Mesenchymal stem cell (in vitro differentiated cells and primary cell): Measurements from ENCODE around the gene HTRA2.

Experiments used
- DNase-seq: peaks from one replicate; pipeline ENCODE4 v3.0.0-alpha.2; 2013
- H2AFZ ChIP-seq: one replicate; pipeline ENCODE4 v1.6.1; 2013; ENCODE audit warnings: low read depth, mild to moderate bottlenecking, control low read depth, inconsistent platforms, low read length, moderate library complexity
- H2AK5ac ChIP-seq: 2 replicates; pipeline ENCODE4 v1.6.1; 2013; ENCODE audit warnings: low read length, moderate library complexity, mild to moderate bottlenecking, inconsistent platforms; ENCODE audit not compliant: severe bottlenecking
- H2BK120ac ChIP-seq: one replicate; pipeline ENCODE4 v1.6.1; 2013; ENCODE audit warnings: low read depth, mild to moderate bottlenecking, inconsistent platforms, low read length, moderate library complexity
- H2BK12ac ChIP-seq, 2 experiments: one replicate each; pipeline ENCODE4 v1.6.1; 2013; ENCODE audit warnings: inconsistent platforms in 2 of 2, low read length in 2 of 2, mild to moderate bottlenecking in 2 of 2, moderate library complexity in 2 of 2, control low read depth in 1 of 2
- H2BK15ac ChIP-seq: one replicate; pipeline ENCODE4 v1.6.1; 2013; ENCODE audit warnings: mild to moderate bottlenecking, low read depth, inconsistent platforms; ENCODE audit not compliant: poor library complexity, severe bottlenecking
- H2BK5ac ChIP-seq: 2 replicates; pipeline ENCODE4 v1.6.1; 2013; ENCODE audit warnings: low read depth, mild to moderate bottlenecking, low read length, control low read depth, inconsistent platforms; ENCODE audit not compliant: poor library complexity, severe bottlenecking
- H3K14ac ChIP-seq, 2 experiments: one replicate each; pipeline ENCODE4 v1.6.1; 2013; ENCODE audit warnings: inconsistent platforms in 2 of 2, low read length in 2 of 2, control low read depth in 1 of 2, mild to moderate bottlenecking in 1 of 2, moderate library complexity in 1 of 2
- H3K18ac ChIP-seq, 2 experiments: one replicate each; pipeline ENCODE4 v1.6.1; 2013; ENCODE audit warnings: inconsistent platforms in 2 of 2, low read length in 2 of 2, control low read depth in 1 of 2, low read depth in 1 of 2, mild to moderate bottlenecking in 1 of 2
- H3K23ac ChIP-seq, 2 experiments: one replicate each; pipeline ENCODE4 v1.6.1; 2013; ENCODE audit warnings: inconsistent platforms in 2 of 2, low read length in 2 of 2, mild to moderate bottlenecking in 2 of 2, moderate library complexity in 2 of 2, control low read depth in 1 of 2
- H3K27ac ChIP-seq: 2 replicates; pipeline ENCODE4 v1.5.1; 2013; ENCODE audit warnings: mild to moderate bottlenecking, moderate library complexity, low read length, control low read depth, inconsistent platforms; ENCODE audit not compliant: poor library complexity, severe bottlenecking
- H3K27me3 ChIP-seq, 2 experiments: 2 replicates each; pipeline versions ENCODE4 v1.6.1 to v1.7.0; 2013; ENCODE audit warnings: low read length in 2 of 2, mild to moderate bottlenecking in 2 of 2, moderate library complexity in 2 of 2, control low read depth in 1 of 2, inconsistent platforms in 1 of 2; ENCODE audit not compliant: control insufficient read depth in 1 of 2, insufficient read depth in 1 of 2
- H3K36me3 ChIP-seq, 2 experiments: 2 replicates each; pipeline versions ENCODE4 v1.6.1 to v1.7.0; 2013; ENCODE audit warnings: low read length in 2 of 2, control low read depth in 1 of 2, inconsistent platforms in 1 of 2, low read depth in 1 of 2, mild to moderate bottlenecking in 1 of 2; ENCODE audit not compliant: insufficient read depth in 2 of 2, control insufficient read depth in 1 of 2
- H3K4ac ChIP-seq, 2 experiments: one replicate each; pipeline ENCODE4 v1.6.1; 2013; ENCODE audit warnings: inconsistent platforms in 2 of 2, low read length in 2 of 2, mild to moderate bottlenecking in 2 of 2, moderate library complexity in 2 of 2, control low read depth in 1 of 2, low read depth in 1 of 2
- H3K4me1 ChIP-seq: 2 replicates; pipeline ENCODE4 v1.6.1; 2013; ENCODE audit warnings: low read depth, low read length, control low read depth; ENCODE audit not compliant: control insufficient read depth, insufficient read depth
- H3K4me2 ChIP-seq: 2 replicates; pipeline ENCODE4 v1.6.1; 2013; ENCODE audit warnings: low read length, mild to moderate bottlenecking, inconsistent platforms; ENCODE audit not compliant: poor library complexity, severe bottlenecking
- H3K4me3 ChIP-seq, 2 experiments: 2 replicates each; pipeline versions ENCODE4 v1.5.1 to v1.7.0; 2013; ENCODE audit warnings: low read length in 2 of 2, mild to moderate bottlenecking in 2 of 2, control low read depth in 1 of 2, low read depth in 1 of 2; ENCODE audit not compliant: insufficient read depth in 1 of 2
- H3K79me1 ChIP-seq: replicated peaks from 2 replicates; pipeline ENCODE4 v1.6.1; 2013; ENCODE audit warnings: mild to moderate bottlenecking, control low read depth, low read length, inconsistent platforms; ENCODE audit not compliant: poor library complexity, severe bottlenecking
- H3K9ac ChIP-seq: 2 replicates; pipeline ENCODE4 v1.7.0; 2013; ENCODE audit warnings: mild to moderate bottlenecking, low read length, moderate library complexity
- H3K9me3 ChIP-seq: 2 replicates; pipeline ENCODE4 v1.7.0; 2013; ENCODE audit warnings: mild to moderate bottlenecking, low read length; ENCODE audit not compliant: control insufficient read depth
- H4K8ac ChIP-seq: one replicate; pipeline ENCODE4 v1.6.1; 2013; ENCODE audit warnings: inconsistent platforms, mild to moderate bottlenecking, low read length, moderate library complexity
- H4K91ac ChIP-seq: one replicate; pipeline ENCODE4 v1.6.1; 2013; ENCODE audit warnings: mild to moderate bottlenecking, low read length, inconsistent platforms
- WGBS: methylation state at CpG from one replicate; pipeline ENCODE4 v1.1.7; 2013; ENCODE audit warnings: mixed read lengths; 5-methylcytosine and 5-hydroxymethylcytosine counted together

HTRA2 gene

GRCh38 chr2:74511104-74511989, 18.4 kb upstream of the HTRA2 start:
- H4K8ac ChIP-seq, result no peak overlapping the region
- no peak for DNase-seq
- no peak overlapping the region for H2BK5ac ChIP-seq
- H3K14ac ChIP-seq, result no peak overlapping the region
- H3K27me3 ChIP-seq, result peaks cover 60 to 67% of the 10 kb centered on the region in 2 experiments
- H3K4me1 ChIP-seq, result peaks cover 30% of the 10 kb centered on the region
- no peaks in the 10 kb centered on the region for H3K9me3 ChIP-seq
- H3K9ac ChIP-seq, result no peak overlapping the region
- H3K4me3 ChIP-seq, result no peak overlapping the region
- H3K4me2 ChIP-seq, result no peak overlapping the region
- H3K79me1 ChIP-seq, result peaks cover 7% of the 10 kb centered on the region
- H3K18ac ChIP-seq, result no peak overlapping the region
- no peak overlapping the region for H2AK5ac ChIP-seq
- H3K36me3 ChIP-seq, result peaks cover 0 to 3% of the 10 kb centered on the region in 2 experiments
- no peak overlapping the region for H2BK15ac ChIP-seq
- no peak overlapping the region for H3K23ac ChIP-seq
- H2BK12ac ChIP-seq, result no peak overlapping the region
- H4K91ac ChIP-seq, result no peak overlapping the region
- 66% methylated on average over 10 of the region's 11 CpGs for WGBS
- H2AFZ ChIP-seq, result no peak overlapping the region
- H3K27ac ChIP-seq, result no peak overlapping the region
- no peak overlapping the region for H3K4ac ChIP-seq
- H2BK120ac ChIP-seq, result no peak overlapping the region

- Histone ChIP-seq H2AK5ac (no peak overlapping the region), H3K36me3 (peaks cover 0 to 3% of the 10 kb centered on the region in 2 experiments), H2BK5ac (no peak overlapping the region), H4K8ac (no peak overlapping the region), H3K18ac (no peak overlapping the region), H2BK15ac (no peak overlapping the region), H3K27me3 (peaks cover 75 to 83% of the 10 kb centered on the region in 2 experiments), H3K4me1 (peaks cover 21% of the 10 kb centered on the region), H3K9me3 (no peaks in the 10 kb centered on the region), H3K79me1 (no peaks in the 10 kb centered on the region), H3K9ac (no peak overlapping the region), H2AFZ (no peak overlapping the region), H4K91ac (no peak overlapping the region), H3K4me2 (no peak overlapping the region), H2BK120ac (no peak overlapping the region), H3K23ac (peak overlapping the region in 1 of 2 experiments; percentile 77), H3K4me3 (no peak overlapping the region), H3K27ac (no peak overlapping the region), H3K14ac (no peak overlapping the region), H2BK12ac (no peak overlapping the region), H3K4ac (no peak overlapping the region)
- 2% methylated on average over 34 of the region's 36 CpGs for WGBS
- no peak for DNase-seq
Measured at GRCh38 chr2:74512744-74513604, 16.8 kb upstream of the HTRA2 start.

DNA sequence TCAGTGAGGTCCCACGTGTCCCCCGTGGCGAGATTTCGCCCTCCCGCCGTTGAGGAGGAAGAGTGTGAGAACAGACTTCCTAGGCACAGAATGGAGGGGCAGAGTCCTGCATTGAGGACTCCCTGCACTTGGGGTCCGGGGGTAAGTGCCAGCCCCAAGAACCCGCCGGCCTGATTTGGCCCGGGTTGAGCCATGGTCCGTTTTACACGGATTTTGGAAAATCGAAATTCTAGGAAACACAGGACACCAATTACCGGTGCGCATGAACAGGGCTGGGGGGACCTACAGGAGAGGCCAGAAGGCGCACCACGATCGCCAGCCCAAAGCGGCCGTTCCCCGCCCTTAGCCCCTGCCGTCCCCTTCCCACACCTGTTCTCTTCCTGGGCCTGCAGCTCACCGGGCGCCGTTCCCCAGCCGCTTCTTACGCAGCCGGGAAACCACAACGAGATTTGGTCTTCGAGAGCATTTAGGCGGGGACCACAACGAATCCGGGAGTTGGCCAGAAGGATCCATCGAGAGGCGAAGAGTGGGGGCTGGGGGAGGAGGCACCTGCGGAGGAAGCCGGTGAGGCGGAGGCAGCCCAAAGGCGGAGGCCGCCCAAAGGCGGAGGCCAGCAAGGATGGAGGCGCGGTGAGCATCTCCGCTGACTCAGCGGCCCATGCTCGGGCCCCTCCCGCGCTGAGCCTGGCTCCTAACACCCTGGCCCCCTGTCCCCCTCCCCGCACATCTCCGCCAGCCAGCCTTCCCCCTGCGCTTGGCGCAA, 15.9 kb upstream of the HTRA2 start:
- Histone ChIP-seq H3K18ac (no peak overlapping the region), H4K91ac (peak overlapping the region; percentile 20), H3K9ac (no peak overlapping the region), H2BK12ac (peak overlapping the region in 1 of 2 experiments; percentile 34), H4K8ac (no peak overlapping the region), H3K4ac (no peak overlapping the region), H2BK15ac (no peak overlapping the region), H2BK120ac (no peak overlapping the region), H3K14ac (no peak overlapping the region), H3K4me2 (no peak overlapping the region), H2BK5ac (no peak overlapping the region), H3K9me3 (no peaks in the 10 kb centered on the region), H2AFZ (no peak overlapping the region), H3K79me1 (no peaks in the 10 kb centered on the region), H3K27me3 (peaks cover 83 to 91% of the 10 kb centered on the region in 2 experiments), H3K4me1 (peaks cover 18% of the 10 kb centered on the region), H2AK5ac (no peak overlapping the region), H3K36me3 (peaks cover 0 to 3% of the 10 kb centered on the region in 2 experiments), H3K4me3 (no peak overlapping the region), H3K27ac (no peak overlapping the region), H3K23ac (peak overlapping the region in 1 of 2 experiments; percentile 79)
- 3% methylated on average over 49 of the region's 52 CpGs for WGBS
- DNase-seq, result peak; percentile 35
